Forelimb muscle (tissue), 1 donor: ENCODE data around the gene EIF4G3. TPM values are rescaled to one million over a fixed set of nuclear protein-coding genes. Genes with fewer than 3 reads are reported as not detected.
"Not testable (repeated sequence)": the region's sequence is repeated elsewhere in the genome, so short reads cannot be mapped to it uniquely, and the experiment has no call there.

Experiments used
- DNase-seq: peaks from one replicate; pipeline ENCODE4 v3.0.0-alpha.2; 2013; ENCODE audit warnings: low read depth
- polyA plus RNA-seq: library from polyadenylated mRNA; unstranded; fragments of 120-200 nt; gene quantifications from one replicate; pipeline ENCODE4 v1.2.1, GENCODE V29; 2013; ENCODE audit not compliant: insufficient read length

The EIF4G3 gene
- polyA plus RNA-seq, 1 donor = 33.3 TPM

DNA sequence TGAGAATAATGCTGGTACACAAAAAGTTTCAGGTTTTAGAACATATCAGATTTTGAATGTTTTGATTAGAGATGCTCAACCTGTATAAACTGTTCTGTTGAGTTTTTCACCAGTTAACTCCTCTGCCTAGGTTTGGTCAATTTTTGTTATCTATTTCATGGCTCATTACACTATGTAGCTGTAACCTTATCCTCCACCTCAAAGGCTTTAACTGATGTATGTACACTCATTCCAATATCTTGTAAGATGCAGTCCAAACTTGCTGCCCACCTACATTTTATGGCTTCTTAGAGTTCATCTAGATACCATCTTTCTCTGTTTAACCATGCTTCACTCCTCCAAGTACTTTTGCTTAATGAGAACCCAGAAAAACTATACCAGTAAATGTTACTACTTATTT, 107.8 kb downstream of the EIF4G3 start:
- DNase-seq = no peak

DNA sequence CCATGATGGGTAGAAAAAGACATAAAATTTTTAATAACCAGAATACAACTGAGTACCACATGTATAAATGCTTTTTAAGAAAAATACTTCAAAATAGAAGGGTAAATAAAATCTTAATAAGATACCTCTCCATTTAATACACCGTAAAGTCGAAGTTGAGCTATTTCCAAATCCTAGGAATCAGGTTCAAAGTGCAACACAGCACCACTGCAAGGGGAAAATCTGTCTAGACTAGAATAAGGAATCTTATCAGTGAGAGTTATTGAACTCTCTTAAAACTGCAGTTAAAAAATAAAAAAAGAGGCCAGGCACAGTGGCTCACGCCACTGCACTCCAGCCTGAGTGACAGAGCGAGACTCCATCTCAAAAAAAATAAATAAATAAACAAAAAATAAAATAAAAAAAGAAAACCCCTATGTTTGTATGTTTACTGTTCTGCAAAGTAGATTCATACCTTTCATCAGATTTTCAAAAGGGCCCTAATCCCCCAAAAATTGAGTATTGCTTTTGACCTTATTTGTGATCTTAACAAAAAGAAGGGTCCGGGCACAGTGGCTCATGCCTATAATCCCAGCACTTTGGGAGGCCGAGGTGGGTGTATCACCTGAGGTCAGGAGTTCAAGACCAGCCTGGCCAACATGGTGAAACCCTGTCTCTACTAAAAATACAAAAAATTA, 109.0 kb downstream of the EIF4G3 start:
- DNase-seq = no peak

DNA sequence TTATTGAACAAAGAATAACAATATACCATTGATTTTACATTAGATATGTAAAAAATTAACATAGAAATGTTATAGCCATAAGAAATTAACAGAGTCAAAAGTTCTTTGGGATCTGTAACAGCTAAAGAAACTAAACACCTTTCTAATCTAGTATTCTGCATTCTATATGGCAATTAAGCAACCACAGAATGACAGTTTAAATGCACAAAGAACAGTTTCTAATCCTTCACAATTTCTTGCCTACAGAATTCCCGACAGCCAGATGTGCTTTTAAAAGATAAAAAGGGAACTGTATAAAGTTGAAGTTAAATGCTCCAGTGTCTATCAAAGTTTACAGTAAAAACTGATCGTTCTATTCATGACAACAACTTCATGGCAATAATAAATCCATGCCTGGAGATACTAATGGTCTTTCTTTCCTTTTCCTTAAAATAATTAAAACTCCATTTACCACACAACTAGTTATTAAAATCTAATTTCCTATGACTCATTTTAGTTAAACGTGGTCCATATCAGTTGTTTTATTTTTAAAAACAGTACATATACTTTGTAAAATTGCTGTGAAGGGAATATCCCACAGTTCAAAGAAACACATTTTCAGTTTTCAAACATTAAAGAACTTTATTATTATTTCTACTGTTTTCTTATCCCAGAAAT, 110.2 kb downstream of the EIF4G3 start:
- DNase-seq = no peak

- DNase-seq = no peak
These were observed 110.8 kb downstream of the EIF4G3 start for GRCh38 chr1:21065851-21066250.

- no peak for DNase-seq
These were observed 112.6 kb downstream of the EIF4G3 start for GRCh38 chr1:21064057-21064456.

DNA sequence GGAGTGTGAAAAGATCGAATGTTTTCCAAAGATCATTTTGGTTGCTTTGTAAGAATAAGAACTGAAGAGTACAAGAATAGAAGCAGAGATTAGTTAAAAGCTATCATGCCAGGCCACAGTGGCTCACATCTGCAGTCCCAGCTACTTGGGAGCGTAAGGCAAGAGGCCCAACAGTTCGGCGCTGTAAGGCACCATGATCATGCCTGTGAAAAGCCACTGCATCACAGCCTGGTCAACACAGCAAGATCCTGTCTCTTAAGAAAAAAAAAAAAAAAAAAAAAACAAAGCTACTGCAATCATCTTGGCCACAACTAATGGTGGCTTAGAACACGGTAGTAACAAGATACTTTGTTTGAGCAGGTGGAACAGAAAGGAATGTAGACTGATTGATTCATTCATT, 116.2 kb downstream of the EIF4G3 start:
- DNase-seq = no peak

DNA sequence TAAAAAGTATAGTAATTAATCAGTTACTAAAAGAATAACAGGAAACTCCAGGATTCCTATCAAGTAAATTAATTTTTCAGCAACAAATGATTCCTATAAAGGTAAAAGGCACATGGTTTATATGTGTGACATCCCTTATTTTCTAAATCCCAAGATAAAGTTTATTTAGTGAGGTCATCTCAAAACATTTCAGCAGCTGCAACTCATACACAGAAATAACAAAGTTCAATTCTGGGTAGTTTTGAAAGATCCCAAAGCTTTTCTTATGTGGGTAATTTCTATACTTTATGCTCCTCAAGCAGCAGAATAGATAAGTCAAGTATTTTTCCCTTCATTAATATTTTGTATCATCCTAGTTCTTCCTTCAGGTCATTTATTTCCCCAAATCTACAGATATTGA, 117.7 kb downstream of the EIF4G3 start:
- DNase-seq = no peak

GRCh38 chr1:21058035-21058793, 118.5 kb downstream of the EIF4G3 start:
- DNase-seq = no peak

- DNase-seq = not testable (repeated sequence)
These were observed 123.3 kb downstream of the EIF4G3 start for GRCh38 chr1:21053189-21053928.

GRCh38 chr1:21052034-21052433, 124.7 kb downstream of the EIF4G3 start:
- no peak for DNase-seq

DNA sequence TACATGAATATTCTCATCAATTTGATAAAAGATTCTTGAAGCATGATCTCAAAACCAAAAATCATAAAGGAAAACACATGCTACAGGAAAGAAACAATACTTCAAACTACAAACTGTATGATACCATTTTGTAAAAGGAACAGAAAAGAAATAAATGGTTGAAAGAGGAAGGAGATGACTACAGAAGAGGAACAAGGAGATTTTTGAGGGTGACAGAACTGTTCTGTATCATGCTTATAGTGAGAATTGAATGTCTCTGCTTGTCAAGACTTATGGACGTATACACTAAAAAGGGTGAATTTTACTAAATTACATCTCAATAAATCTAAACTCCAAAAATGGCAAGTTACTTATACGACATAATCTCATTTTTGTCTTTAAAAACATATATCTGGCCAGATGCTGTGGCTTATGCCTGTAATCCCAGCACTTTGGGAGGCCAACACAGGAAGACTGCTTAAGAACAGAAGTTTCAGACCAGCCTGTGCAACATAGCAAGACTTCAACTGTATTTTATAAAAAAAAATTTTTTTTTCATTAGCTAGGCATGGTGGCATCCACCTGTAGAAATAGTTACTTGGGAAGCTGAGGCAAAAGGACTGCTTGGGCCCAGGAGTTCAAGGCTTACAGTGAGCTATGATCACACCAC, 125.4 kb downstream of the EIF4G3 start:
- no peak for DNase-seq

GRCh38 chr1:21050031-21050430, 126.7 kb downstream of the EIF4G3 start:
- no peak for DNase-seq

- no peak for DNase-seq
These were observed 128.2 kb downstream of the EIF4G3 start for GRCh38 chr1:21048462-21048861.

DNA sequence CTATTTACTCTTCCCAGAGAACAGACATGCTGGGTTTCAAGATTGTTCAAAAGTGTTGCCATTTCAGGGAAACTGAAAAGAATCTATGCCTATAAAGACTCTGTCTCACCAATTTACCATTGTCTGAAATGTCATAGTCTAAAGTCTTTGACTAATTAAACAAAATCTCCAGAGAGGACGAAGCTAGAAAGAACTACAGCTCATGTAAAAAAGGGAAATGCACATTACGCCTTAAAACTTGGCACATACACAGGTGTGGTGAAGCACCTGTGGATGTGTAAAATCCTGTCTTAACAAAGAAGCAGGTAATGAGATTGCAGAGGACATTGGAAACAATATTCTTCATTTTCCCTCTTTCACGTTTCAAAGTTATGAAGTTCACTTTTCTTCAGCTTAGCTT, 130.6 kb downstream of the EIF4G3 start:
- no peak for DNase-seq

GRCh38 chr1:21045351-21045750, 131.3 kb downstream of the EIF4G3 start:
- no peak for DNase-seq

DNA sequence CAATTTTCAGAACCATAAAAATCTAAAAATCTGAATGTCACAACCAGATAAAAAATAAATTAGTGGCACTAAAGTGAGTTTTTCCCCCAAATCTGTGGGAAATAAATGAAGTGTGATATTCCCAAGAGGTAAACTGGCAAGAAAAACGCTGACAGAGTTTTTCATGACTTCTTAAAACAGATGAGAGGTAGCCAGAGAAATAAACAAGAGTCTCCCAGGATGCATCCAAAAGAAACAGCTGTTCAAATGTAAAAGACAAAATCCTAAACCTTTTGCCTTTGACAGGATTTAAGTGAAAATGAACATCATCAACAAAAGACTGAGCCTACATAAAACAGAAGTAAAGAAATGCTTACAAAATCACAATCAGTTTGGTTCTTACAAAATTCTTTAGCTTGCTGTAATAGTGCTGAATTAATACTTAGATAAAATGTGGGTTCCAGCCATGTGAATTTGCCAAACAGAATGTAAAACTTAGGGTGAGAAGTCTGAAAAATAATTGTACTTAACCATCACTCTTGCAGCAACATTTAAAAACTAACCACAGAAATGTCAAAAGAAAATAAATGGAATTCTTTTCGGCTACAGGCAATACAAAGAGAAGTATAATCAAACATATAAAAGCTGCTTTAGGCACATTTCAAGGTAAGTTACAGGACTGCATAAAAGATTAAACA, 133.6 kb downstream of the EIF4G3 start:
- DNase-seq = no peak

- no peak for DNase-seq
These were observed 135.2 kb downstream of the EIF4G3 start for GRCh38 chr1:21041541-21041940.

GRCh38 chr1:21037091-21037490, 139.6 kb downstream of the EIF4G3 start:
- DNase-seq = no peak

- no peak for DNase-seq
These were observed 140.9 kb downstream of the EIF4G3 start for GRCh38 chr1:21035794-21036193.

GRCh38 chr1:21034725-21035628, 141.7 kb downstream of the EIF4G3 start:
- no peak for DNase-seq
